HUES6 (cell line): Measurements from ENCODE around the gene PDE6A.

Experiments used
- H3K27ac ChIP-seq: 2 replicates; pipeline ENCODE4 v1.7.0; 2013; ENCODE audit warnings: low read depth, mild to moderate bottlenecking, low read length, inconsistent platforms
- H3K27me3 ChIP-seq: 2 replicates; pipeline ENCODE4 v1.6.1; 2013; ENCODE audit warnings: low read length; ENCODE audit not compliant: control insufficient read depth, insufficient read depth
- H3K36me3 ChIP-seq: 2 replicates; pipeline ENCODE4 v1.6.1; 2013; ENCODE audit warnings: low read length; ENCODE audit not compliant: control insufficient read depth, insufficient read depth
- H3K4me1 ChIP-seq: 2 replicates; pipeline ENCODE4 v1.6.1; 2013; ENCODE audit warnings: low read length; ENCODE audit not compliant: control insufficient read depth, insufficient read depth
- H3K4me3 ChIP-seq: 2 replicates; pipeline ENCODE4 v1.5.1; 2013; ENCODE audit warnings: low read depth, low read length
- H3K9ac ChIP-seq: one replicate; pipeline ENCODE4 v1.6.1; 2013; ENCODE audit warnings: mild to moderate bottlenecking, low read length
- H3K9me3 ChIP-seq: 2 replicates; pipeline ENCODE4 v1.6.1; 2013; ENCODE audit warnings: low read depth, low read length; ENCODE audit not compliant: control insufficient read depth, insufficient read depth

Gene PDE6A

DNA sequence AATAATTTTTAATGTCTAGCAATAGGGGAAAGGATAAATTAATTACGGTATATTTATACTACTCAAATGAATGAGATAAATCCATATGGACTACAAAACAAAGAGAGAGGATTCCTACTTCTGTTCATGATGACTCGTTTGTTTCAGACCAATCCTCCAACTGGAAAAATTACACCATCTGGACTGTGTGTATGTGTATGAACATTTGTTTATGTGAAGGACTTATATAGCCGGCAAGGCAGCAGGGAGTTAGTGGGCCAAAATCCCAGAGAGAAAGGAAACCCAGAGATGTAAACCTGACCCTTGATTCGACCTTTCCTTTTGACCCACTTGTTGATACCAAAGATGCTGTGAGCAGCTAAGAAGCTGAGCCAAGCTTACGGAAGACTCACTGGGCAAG, 20.1 kb downstream of the PDE6A start:
- no peak overlapping the region for H3K27ac ChIP-seq
- H3K27me3 ChIP-seq = no peaks in the 10 kb centered on the region
- H3K9ac ChIP-seq = no peak overlapping the region
- no peaks in the 10 kb centered on the region for H3K4me1 ChIP-seq
- no peaks in the 10 kb centered on the region for H3K36me3 ChIP-seq
- H3K4me3 ChIP-seq = no peak overlapping the region
- no peaks in the 10 kb centered on the region for H3K9me3 ChIP-seq

- Histone ChIP-seq H3K27ac (no peak overlapping the region), H3K9me3 (no peaks in the 10 kb centered on the region)
Measured at GRCh38 chr5:149922950-149923349, 21.6 kb downstream of the PDE6A start.

GRCh38 chr5:149921597-149921996, 23.0 kb downstream of the PDE6A start:
- Histone ChIP-seq H3K9ac (no peak overlapping the region), H3K9me3 (no peaks in the 10 kb centered on the region), H3K4me1 (no peaks in the 10 kb centered on the region; the same call in 1 of the 2 replicates), H3K27ac (no peak overlapping the region), H3K4me3 (no peak overlapping the region), H3K36me3 (no peaks in the 10 kb centered on the region), H3K27me3 (no peaks in the 10 kb centered on the region)

More at GRCh38 chr5:149922950-149923349, 21.6 kb downstream of the PDE6A start:
- Histone ChIP-seq H3K4me1 (no peaks in the 10 kb centered on the region), H3K4me3 (no peak overlapping the region), H3K9ac (no peak overlapping the region), H3K27me3 (no peaks in the 10 kb centered on the region), H3K36me3 (no peaks in the 10 kb centered on the region)

- Histone ChIP-seq H3K9ac (no peak overlapping the region), H3K36me3 (no peaks in the 10 kb centered on the region), H3K4me3 (no peak overlapping the region), H3K9me3 (no peaks in the 10 kb centered on the region), H3K4me1 (no peaks in the 10 kb centered on the region; the same call in 1 of the 2 replicates), H3K27me3 (no peaks in the 10 kb centered on the region), H3K27ac (no peak overlapping the region)
Measured at GRCh38 chr5:149917073-149917676, 27.4 kb downstream of the PDE6A start.

DNA sequence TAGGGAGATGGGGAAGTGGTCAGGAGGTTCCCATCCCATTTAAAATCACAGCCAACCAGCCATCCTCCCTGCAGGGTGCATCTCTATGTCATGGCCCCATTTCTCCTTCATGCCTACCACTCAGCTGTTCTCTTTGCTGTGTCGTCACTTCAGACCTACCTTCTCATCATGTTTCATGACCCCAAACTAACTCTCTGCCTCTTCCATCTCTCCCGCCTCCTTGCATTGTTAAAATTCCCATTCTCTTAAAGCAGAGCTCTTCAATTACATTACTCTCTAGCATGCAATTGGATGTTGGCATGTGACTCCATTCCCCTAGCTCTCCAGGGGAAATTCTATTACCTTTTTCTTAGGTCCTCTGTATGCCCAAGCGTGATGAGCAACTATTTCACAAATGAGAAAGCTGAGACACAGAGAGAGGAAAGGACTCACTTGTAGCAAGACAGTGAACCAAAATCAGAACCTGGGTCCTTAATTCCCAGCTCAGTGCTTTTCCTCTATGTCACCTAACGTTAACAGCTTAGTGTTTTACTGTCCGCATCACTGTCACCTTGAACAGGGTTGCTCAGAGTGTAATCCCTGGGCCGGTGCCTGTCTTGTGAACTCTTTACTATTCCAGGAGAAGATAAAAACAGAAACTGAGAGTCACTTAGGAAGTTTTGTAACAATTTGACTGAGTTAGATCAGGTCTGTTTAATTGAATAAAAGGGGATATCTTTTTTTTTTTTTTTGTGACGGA, 28.1 kb downstream of the PDE6A start:
- Histone ChIP-seq H3K27me3 (no peaks in the 10 kb centered on the region), H3K9ac (no peak overlapping the region), H3K9me3 (no peaks in the 10 kb centered on the region), H3K27ac (no peak overlapping the region), H3K36me3 (no peaks in the 10 kb centered on the region), H3K4me1 (no peaks in the 10 kb centered on the region; the same call in 1 of the 2 replicates), H3K4me3 (no peak overlapping the region)

GRCh38 chr5:149915392-149916260, 29.0 kb downstream of the PDE6A start:
- Histone ChIP-seq H3K4me3 (no peak overlapping the region), H3K4me1 (no peaks in the 10 kb centered on the region; the same call in 1 of the 2 replicates), H3K36me3 (no peaks in the 10 kb centered on the region), H3K27me3 (no peaks in the 10 kb centered on the region), H3K9ac (no peak overlapping the region), H3K27ac (no peak overlapping the region), H3K9me3 (no peaks in the 10 kb centered on the region)

GRCh38 chr5:149913436-149914419, 30.9 kb downstream of the PDE6A start:
- no peak overlapping the region for H3K27ac ChIP-seq
- no peaks in the 10 kb centered on the region for H3K27me3 ChIP-seq
- no peaks in the 10 kb centered on the region for H3K36me3 ChIP-seq
- H3K9ac ChIP-seq = no peak overlapping the region
- H3K4me1 ChIP-seq = no peaks in the 10 kb centered on the region; the same call in 1 of the 2 replicates
- no peaks in the 10 kb centered on the region for H3K9me3 ChIP-seq
- H3K4me3 ChIP-seq = no peak overlapping the region

GRCh38 chr5:149912226-149912871, 32.2 kb downstream of the PDE6A start:
- Histone ChIP-seq H3K27me3 (no peaks in the 10 kb centered on the region), H3K4me3 (no peak overlapping the region), H3K4me1 (no peaks in the 10 kb centered on the region; the same call in 1 of the 2 replicates), H3K9me3 (no peaks in the 10 kb centered on the region), H3K36me3 (no peaks in the 10 kb centered on the region), H3K9ac (no peak overlapping the region), H3K27ac (no peak overlapping the region)

GRCh38 chr5:149911031-149911430, 33.6 kb downstream of the PDE6A start:
- Histone ChIP-seq H3K27ac (no peak overlapping the region), H3K9me3 (no peaks in the 10 kb centered on the region), H3K4me1 (no peaks in the 10 kb centered on the region), H3K36me3 (no peaks in the 10 kb centered on the region), H3K9ac (no peak overlapping the region), H3K4me3 (no peak overlapping the region), H3K27me3 (no peaks in the 10 kb centered on the region)

GRCh38 chr5:149907828-149908227, 36.8 kb downstream of the PDE6A start:
- H3K9ac ChIP-seq = no peak overlapping the region
- H3K9me3 ChIP-seq = no peaks in the 10 kb centered on the region
- H3K36me3 ChIP-seq = no peaks in the 10 kb centered on the region
- H3K4me3 ChIP-seq = no peak overlapping the region
- H3K27ac ChIP-seq = no peak overlapping the region
- no peaks in the 10 kb centered on the region for H3K4me1 ChIP-seq
- no peaks in the 10 kb centered on the region for H3K27me3 ChIP-seq
